Measurements from ENCODE around the gene NUF2. TPM values are rescaled to one million over a fixed set of nuclear protein-coding genes. Genes with fewer than 3 reads are reported as not detected.

The NUF2 gene
- total and polyA plus RNA-seq, 2 of the 8 experiments (the other 6 are each of a cell fraction or from before 2014, with no cell fraction given): 12.1 to 28.3 TPM

- Histone ChIP-seq H2AK5ac (ENCODE audit: low read depth, low read length) (no peak overlapping the region), H3K14ac (ENCODE audit: insufficient read length) (no peak overlapping the region), H3K9ac (replicated peaks in 1 of 4; ENCODE audit: extremely low read depth in 1 of 4, low read depth in 3 of 4, low read length in 3 of 4) (no peak overlapping the region), H2BK12ac (ENCODE audit: low read depth, low read length) (no peak overlapping the region), H3K79me1 (ENCODE audit: low read depth, low read length) (no peaks in the 10 kb centered on the region), H2BK120ac (replicated peaks; ENCODE audit: low read depth, low read length) (no peak overlapping the region), H3K23me2 (ENCODE audit: low read depth, low read length) (no peaks in the 10 kb centered on the region), H3K56ac (replicated peaks; ENCODE audit: insufficient read length, low read depth, low read length) (no peak overlapping the region), H2BK15ac (ENCODE audit: low read length) (no peak overlapping the region), H3K27ac (ENCODE audit: low read depth, low read length) (no peak overlapping the region), H4K5ac (ENCODE audit: insufficient read length, low read depth, low read length) (no peak overlapping the region), H4K8ac (ENCODE audit: extremely low read depth, insufficient read depth, low read length) (no peak overlapping the region), H3K23ac (ENCODE audit: insufficient read length) (no peak overlapping the region), H3K4me2 (ENCODE audit: insufficient read depth in 1 of 2, low read depth in 2 of 2, low read length in 2 of 2) (no peak overlapping the region), H2BK5ac (ENCODE audit: low read depth, low read length) (no peak overlapping the region), H3K36me3 (ENCODE audit: control insufficient read depth in 2 of 4, insufficient read depth in 4 of 4, low read length in 3 of 4) (no peaks in the 10 kb centered on the region), H4K91ac (replicated peaks; ENCODE audit: insufficient read length, low read length) (no peak overlapping the region), H2BK20ac (ENCODE audit: low read length) (no peak overlapping the region), H3K4me1 (replicated peaks in 1 of 4; ENCODE audit: control insufficient read depth in 3 of 4, insufficient read depth in 4 of 4, low read length in 3 of 4) (no peaks in the 10 kb centered on the region), H3K4ac (replicated peaks; ENCODE audit: insufficient read length, low read depth, low read length) (no peak overlapping the region), H4K20me1 (replicated peaks in 1 of 2; ENCODE audit: control insufficient read depth in 1 of 2, insufficient read depth in 2 of 2, low read length in 2 of 2) (no peaks in the 10 kb centered on the region), H3K4me3 (ENCODE audit: extremely low read depth in 1 of 4, insufficient read depth in 2 of 4, low read depth in 3 of 4, low read length in 4 of 4) (no peak overlapping the region), H3K27me3 (replicated peaks in 1 of 4; ENCODE audit: control insufficient read depth in 3 of 4, extremely low read depth in 1 of 4, insufficient read depth in 3 of 4, low read length in 3 of 4) (no peaks in the 10 kb centered on the region), H3K9me3 (ENCODE audit: insufficient read depth in 2 of 2, low read depth in 1 of 2, low read length in 1 of 2) (0 out of 4 replicates have a peak, but pooled peaks cover 0 to 2% of the 10 kb centered on the region in 2 experiments), H2AFZ (ENCODE audit: low read length) (no peak overlapping the region), H3K18ac (ENCODE audit: extremely low read depth, low read length) (no peak overlapping the region), H3K79me2 (ENCODE audit: control insufficient read depth in 1 of 2, insufficient read depth in 2 of 2, low read length in 2 of 2) (no peaks in the 10 kb centered on the region)
- FAIRE-seq (no peak), DNase-seq (ENCODE audit: low read depth in 1 of 2, low spot score in 2 of 2) (no peak)
- 0 out of 2 replicates have a peak, but pooled peaks have one; percentile 33 for TF ChIP-seq MAFK (IDR thresholded peaks at IDR 0.05; ENCODE audit: low read depth, low read length)
- no peak for TF ChIP-seq SP4 (IDR thresholded peaks at IDR 0.05; ENCODE audit: low read length)
- 94% methylated on average over 1 of the region's 1 CpG; no CpG with 5 or more reads in 1 of the 2 experiments for WGBS, 2 experiments (ENCODE audit: extremely low coverage in 1 of 2, insufficient coverage in 1 of 2, insufficient read length in 1 of 2, insufficient replicate concordance in 2 of 2, low coverage in 1 of 2, low lambda C conversion rate in 2 of 2, missing lambda C conversion rate in 1 of 2)
- CTCF ChIA-PET (ENCODE audit: partially characterized antibody): interaction anchor here (0.7 to 2.5 kb wide), 4 partner anchors 24 to 427 kb away, joined by 3 to 7 read pairs (median 4); no protein-coding TSS in a partner anchor
- POLR2A ChIA-PET (ENCODE audit: partially characterized antibody): interaction anchor here (1.3 kb wide), 1 partner anchor 72 kb away, joined by 3 read pairs; the partner anchor contains the start of gene RGS5
Measured at GRCh38 chr1:163275222-163275621, 46.5 kb upstream of the NUF2 start.

Data from H1 (cell line).